HEK293 (cell line): ENCODE measurements around the gene TWSG1.
"Not testable (repeated sequence)": the region's sequence is repeated elsewhere in the genome, so short reads cannot be mapped to it uniquely, and the experiment has no call there.

Experiments used
- CTCF ChIA-PET: fragments of 350-600 bp; formaldehyde crosslinking; extraction: SDS; loops from one replicate; lab custom pipeline; 2021; ENCODE audit warnings: antibody characterized with exemption; lab: Yijun Ruan, JAX
- POLR2A ChIA-PET: fragments of 300-600 bp; formaldehyde crosslinking; extraction: SDS; loops from one replicate; lab custom pipeline; 2020; ENCODE audit warnings: antibody characterized with exemption, inconsistent platforms; lab: Yijun Ruan, JAX
- H3K27ac ChIP-seq: fragments of 200-500 bp; sonication (Bioruptor generic); 2 replicates; pipeline ENCODE4 v1.5.1; 2014; ENCODE audit warnings: low read depth, low read length, control low read depth, inconsistent platforms; ENCODE audit errors: extremely low read depth
- H3K36me3 ChIP-seq, 2 experiments: fragments of 200-500 bp in 1 of 2; sonication (Bioruptor generic) in 1 of 2; 1 replicate in 1 of 2; 2 replicates in 1 of 2; pipeline ENCODE4 v1.5.1; 2014 to 2017; ENCODE audit warnings: inconsistent platforms in 2 of 2, low read length in 2 of 2; ENCODE audit not compliant: control insufficient read depth in 2 of 2, insufficient read depth in 1 of 2
- H3K4me1 ChIP-seq: fragments of 200-500 bp; sonication (Bioruptor generic); 2 replicates; pipeline ENCODE4 v1.5.1; 2014; ENCODE audit warnings: mild to moderate bottlenecking, low read length, inconsistent platforms; ENCODE audit not compliant: control insufficient read depth, insufficient read depth
- H3K4me3 ChIP-seq: 2 replicates; pipeline ENCODE4 v1.5.1; 2011; ENCODE audit warnings: low read depth, mild to moderate bottlenecking, control low read depth, low read length, moderate library complexity
- H3K9me3 ChIP-seq: fragments of 200-500 bp; sonication (Bioruptor generic); 2 replicates; pipeline ENCODE4 v1.5.1; 2014; ENCODE audit warnings: low read depth, low read length, inconsistent platforms; ENCODE audit not compliant: control insufficient read depth, insufficient read depth
- GFI1B ChIP-seq: fragments of 450-650 bp; formaldehyde crosslinking; IDR thresholded peaks from 2 replicates; pipeline ENCODE4 v1.5.1; 2016; ENCODE audit warnings: missing biosample characterization, missing genetic modification characterization
- IKZF3 ChIP-seq: fragments of 450-650 bp; IDR thresholded peaks from 2 replicates; pipeline ENCODE4 v1.5.0; 2018; ENCODE audit warnings: missing biosample characterization, mild to moderate bottlenecking, missing genetic modification characterization, moderate library complexity
- SCRT1 ChIP-seq: fragments of 450-650 bp; formaldehyde crosslinking; IDR thresholded peaks from 2 replicates; pipeline ENCODE4 v1.5.1; 2016; ENCODE audit warnings: missing biosample characterization, missing genetic modification characterization, borderline replicate concordance
- SETDB1 ChIP-seq: IDR thresholded peaks from one replicate; pipeline ENCODE4 v1.6.1; 2017; ENCODE audit warnings: mild to moderate bottlenecking, low read length, moderate library complexity, mixed read lengths; ENCODE audit not compliant: insufficient read length
- SP3 ChIP-seq: fragments of 450-650 bp; formaldehyde crosslinking; IDR thresholded peaks from 2 replicates; pipeline ENCODE4 v1.5.1; 2016; ENCODE audit warnings: missing biosample characterization, missing genetic modification characterization
- ZBTB8A ChIP-seq: fragments of 450-650 bp; formaldehyde crosslinking; IDR thresholded peaks from 2 replicates; pipeline ENCODE4 v1.5.1; 2016; ENCODE audit warnings: missing biosample characterization, missing genetic modification characterization
- ZNF121 ChIP-seq: fragments of 450-650 bp; formaldehyde crosslinking; IDR thresholded peaks from 2 replicates; pipeline ENCODE4 v1.5.1; 2016; ENCODE audit warnings: missing biosample characterization, missing genetic modification characterization
- ZNF202 ChIP-seq: fragments of 450-650 bp; formaldehyde crosslinking; IDR thresholded peaks from 2 replicates; pipeline ENCODE4 v1.5.1; 2016; ENCODE audit warnings: missing biosample characterization, missing genetic modification characterization, borderline replicate concordance
- ZNF24 ChIP-seq: fragments of 450-650 bp; formaldehyde crosslinking; IDR thresholded peaks from 2 replicates; pipeline ENCODE4 v1.5.1; 2016; ENCODE audit warnings: missing biosample characterization, missing genetic modification characterization
- ZNF274 ChIP-seq, 2 experiments: fragments of 200-500 bp in 1 of 2; fragments of 450-650 bp in 1 of 2; sonication (Bioruptor generic) in 1 of 2; formaldehyde crosslinking in 1 of 2; IDR thresholded peaks; 2 replicates each; pipeline versions ENCODE4 v1.5.1 to v1.6.1; 2014 to 2016; ENCODE audit warnings: borderline replicate concordance in 1 of 2, inconsistent platforms in 1 of 2, low read length in 1 of 2, missing biosample characterization in 1 of 2, missing genetic modification characterization in 1 of 2
- ZNF660 ChIP-seq: fragments of 450-650 bp; IDR thresholded peaks from 2 replicates; pipeline ENCODE4 v1.5.1; 2018; ENCODE audit warnings: missing biosample characterization, mild to moderate bottlenecking, missing genetic modification characterization
- TF ChIP-seq, protein P1 (sequence below): fragments of 450-650 bp; formaldehyde crosslinking; IDR thresholded peaks from 2 replicates; pipeline ENCODE4 v1.5.1; 2016; ENCODE audit warnings: missing biosample characterization, missing genetic modification characterization

TWSG1 gene

DNA sequence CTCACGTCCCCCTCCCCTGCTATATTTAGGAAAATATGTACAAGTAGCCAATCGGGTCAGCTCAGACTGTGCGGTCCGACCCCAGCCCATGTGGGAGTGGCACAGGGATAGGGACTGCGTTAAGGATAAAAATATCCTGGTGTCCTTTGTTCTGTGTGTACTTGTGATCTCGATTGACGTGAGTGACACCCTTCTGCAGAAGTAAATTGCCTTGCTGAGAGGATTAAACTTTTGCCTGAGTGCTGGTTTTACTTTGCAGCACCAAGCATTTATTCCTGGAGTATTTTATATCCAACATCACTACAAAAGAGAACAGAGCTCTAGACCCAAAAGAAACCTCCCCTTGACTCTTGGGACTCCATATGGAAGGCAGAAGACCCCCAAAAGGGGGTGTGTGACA is 112.8 kb downstream of the TWSG1 start:
- Histone ChIP-seq H3K36me3 (no peaks in the 10 kb centered on the region), H3K27ac (no peak overlapping the region), H3K4me3 (no peak overlapping the region), H3K4me1 (no peaks in the 10 kb centered on the region), H3K9me3 (no peaks in the 10 kb centered on the region)
- ChIA-PET CTCF (no interaction called here), POLR2A (no interaction called here)
- TF ChIP-seq ZNF660 (tag by site-specific recombination) (no peak), GFI1B (tag by site-specific recombination) (no peak), IKZF3 (no peak), SETDB1 (peak; percentile 79)
- TF ChIP-seq, protein P1, sequence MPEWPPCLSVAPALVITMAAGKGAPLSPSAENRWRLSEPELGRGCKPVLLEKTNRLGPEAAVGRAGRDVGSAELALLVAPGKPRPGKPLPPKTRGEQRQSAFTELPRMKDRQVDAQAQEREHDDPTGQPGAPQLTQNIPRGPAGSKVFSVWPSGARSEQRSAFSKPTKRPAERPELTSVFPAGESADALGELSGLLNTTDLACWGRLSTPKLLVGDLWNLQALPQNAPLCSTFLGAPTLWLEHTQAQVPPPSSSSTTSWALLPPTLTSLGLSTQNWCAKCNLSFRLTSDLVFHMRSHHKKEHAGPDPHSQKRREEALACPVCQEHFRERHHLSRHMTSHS (tag by site-specific recombination): no peak

DNA sequence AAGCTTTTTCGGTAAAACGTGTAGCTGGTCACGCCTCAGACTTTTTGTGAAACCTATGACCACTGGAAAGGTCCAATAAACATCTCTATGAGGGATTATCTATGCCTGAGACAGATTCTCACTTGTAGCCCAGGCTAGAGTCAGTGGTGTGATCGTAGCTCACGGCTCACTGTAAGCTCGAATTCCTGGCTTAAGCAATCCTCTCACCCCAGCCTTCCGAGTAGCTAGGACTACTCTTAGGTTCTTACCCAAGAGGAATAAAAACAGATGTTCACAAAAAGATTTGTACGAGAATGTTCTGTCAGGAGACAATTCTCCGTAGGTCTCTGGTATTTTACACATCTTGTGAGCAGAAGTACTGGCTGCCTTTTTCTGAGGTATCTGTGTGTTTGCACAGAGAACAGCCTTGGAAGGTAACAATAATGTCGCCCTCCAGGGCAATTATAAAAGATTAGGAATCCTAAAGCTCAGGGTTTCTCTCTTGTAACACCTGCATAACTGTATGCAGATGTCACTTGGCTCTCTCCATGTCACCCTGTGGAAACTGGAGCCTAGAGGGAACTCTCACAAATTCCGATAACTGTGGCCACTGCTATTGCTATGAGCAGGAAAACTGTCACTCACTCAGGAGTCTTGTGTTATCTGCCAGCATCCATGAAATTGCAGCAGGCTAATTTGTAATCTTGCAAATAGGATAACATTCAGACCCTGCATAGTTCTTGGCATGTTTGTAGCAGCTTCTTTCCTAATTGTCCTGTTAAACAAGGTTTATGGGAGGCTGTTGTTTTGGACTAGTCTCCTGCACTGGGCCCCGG is 115.2 kb downstream of the TWSG1 start:
- TF ChIP-seq ZNF24 (no peak), ZNF202 (tag by site-specific recombination) (no peak), ZNF274 (IDR thresholded peaks at IDR 0.05; ENCODE audit: low read length) (no peak), ZNF274 (tag by site-specific recombination; IDR thresholded peaks at IDR 0.05; ENCODE audit: borderline replicate concordance) (no peak), SCRT1 (no peak), ZBTB8A (tag by site-specific recombination) (no peak), SP3 (tag by site-specific recombination) (no peak)
- ChIA-PET CTCF (interaction anchor here (0.6 to 1.3 kb wide), 2 partner anchors 67 to 290 kb away, joined by 4 to 6 read pairs; no protein-coding TSS in a partner anchor), POLR2A (no interaction called here)
- H3K4me1 ChIP-seq: no peaks in the 10 kb centered on the region
- no peak overlapping the region for H3K27ac ChIP-seq
- no peaks in the 10 kb centered on the region for H3K9me3 ChIP-seq
- no peak overlapping the region for H3K4me3 ChIP-seq
- no peaks in the 10 kb centered on the region for H3K36me3 ChIP-seq

DNA sequence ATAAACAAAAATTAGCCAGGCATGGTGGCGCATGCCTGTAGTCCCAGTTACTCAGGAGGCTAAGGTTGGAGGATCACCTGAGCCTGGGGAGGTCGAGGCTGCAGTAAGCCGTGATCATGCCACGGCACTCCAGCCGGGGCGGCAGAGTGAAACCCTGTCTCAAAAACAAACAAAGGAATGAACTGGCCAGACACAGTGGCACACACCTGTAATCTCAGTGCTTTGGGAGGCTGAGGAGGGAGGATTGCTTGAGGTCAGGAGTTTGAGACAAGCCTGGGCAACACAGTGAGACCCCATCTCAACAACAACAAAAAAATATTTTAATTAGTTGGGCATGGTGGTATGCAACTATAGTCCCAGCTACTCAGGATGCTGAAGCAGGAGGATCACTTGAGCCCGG is 116.3 kb downstream of the TWSG1 start:
- CTCF ChIA-PET: interaction anchor here (0.6 kb wide), 1 partner anchor 128 kb away, joined by 5 read pairs; no protein-coding TSS in a partner anchor
- H3K4me1 ChIP-seq, H3K9me3 ChIP-seq, POLR2A ChIA-PET, H3K27ac ChIP-seq, H3K36me3 ChIP-seq, H3K4me3 ChIP-seq: not testable (repeated sequence)
- TF ChIP-seq ZNF121 (tag by site-specific recombination): peak; percentile 45; the same call in 1 of the 2 replicates
